ENCODE measurements around the gene CCSAP. TPM values are rescaled to one million over a fixed set of nuclear protein-coding genes. Genes with fewer than 3 reads are reported as not detected.

CCSAP gene
- total RNA-seq, 1 experiment from 2014 or later: 11.3 TPM

DNA sequence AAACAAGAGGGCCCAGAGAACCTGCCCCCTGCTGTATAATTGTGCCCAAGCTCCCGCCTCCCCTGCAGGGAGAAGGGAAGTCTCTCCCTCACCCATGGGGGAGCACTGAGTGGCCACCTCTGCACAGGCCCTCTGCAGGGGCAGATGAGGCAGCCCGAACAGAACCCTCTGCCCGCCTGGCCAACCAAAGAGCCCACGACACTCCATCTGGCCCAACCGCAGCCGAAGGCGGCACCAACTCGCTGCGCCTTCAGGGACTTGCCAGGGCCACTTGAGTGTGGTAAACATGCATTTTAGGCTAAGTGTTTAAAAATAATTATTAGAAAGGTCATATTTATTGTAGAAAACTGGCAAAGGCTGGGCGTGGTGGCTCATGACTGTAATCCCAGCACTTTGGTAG, 34.6 kb upstream of the CCSAP start:
- no TSS peak for BruUV-seq (replicated peaks)
- H3K9me3 Mint-ChIP-seq (ENCODE audit: unreplicated experiment): no peaks in the 10 kb centered on the region
- POLR2A ChIA-PET: no interaction called here
- CTCF ChIA-PET: interaction anchor here (0.8 to 1.7 kb wide), 3 partner anchors 12 to 119 kb away, joined by 3 read pairs; no protein-coding TSS in a partner anchor
- H3K36me3 Mint-ChIP-seq (ENCODE audit: insufficient read depth, unreplicated experiment): no peaks in the 10 kb centered on the region
- H3K4me1 Mint-ChIP-seq (ENCODE audit: insufficient read depth, unreplicated experiment): peaks cover 4% of the 10 kb centered on the region
- intact Hi-C loops (cut with micrococcal nuclease): no loop called here
- no peak overlapping the region for H3K27ac Mint-ChIP-seq (ENCODE audit: low read depth, unreplicated experiment)
- no peaks in the 10 kb centered on the region for H3K27me3 Mint-ChIP-seq (ENCODE audit: insufficient read depth, unreplicated experiment)
- no peak overlapping the region for H3K4me3 Mint-ChIP-seq (ENCODE audit: unreplicated experiment)
- TF ChIP-seq, protein P1, sequence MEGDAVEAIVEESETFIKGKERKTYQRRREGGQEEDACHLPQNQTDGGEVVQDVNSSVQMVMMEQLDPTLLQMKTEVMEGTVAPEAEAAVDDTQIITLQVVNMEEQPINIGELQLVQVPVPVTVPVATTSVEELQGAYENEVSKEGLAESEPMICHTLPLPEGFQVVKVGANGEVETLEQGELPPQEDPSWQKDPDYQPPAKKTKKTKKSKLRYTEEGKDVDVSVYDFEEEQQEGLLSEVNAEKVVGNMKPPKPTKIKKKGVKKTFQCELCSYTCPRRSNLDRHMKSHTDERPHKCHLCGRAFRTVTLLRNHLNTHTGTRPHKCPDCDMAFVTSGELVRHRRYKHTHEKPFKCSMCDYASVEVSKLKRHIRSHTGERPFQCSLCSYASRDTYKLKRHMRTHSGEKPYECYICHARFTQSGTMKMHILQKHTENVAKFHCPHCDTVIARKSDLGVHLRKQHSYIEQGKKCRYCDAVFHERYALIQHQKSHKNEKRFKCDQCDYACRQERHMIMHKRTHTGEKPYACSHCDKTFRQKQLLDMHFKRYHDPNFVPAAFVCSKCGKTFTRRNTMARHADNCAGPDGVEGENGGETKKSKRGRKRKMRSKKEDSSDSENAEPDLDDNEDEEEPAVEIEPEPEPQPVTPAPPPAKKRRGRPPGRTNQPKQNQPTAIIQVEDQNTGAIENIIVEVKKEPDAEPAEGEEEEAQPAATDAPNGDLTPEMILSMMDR (IDR thresholded peaks at IDR 0.05; ENCODE audit: unreplicated experiment): no peak
- no peak for DNase-seq (ENCODE audit: unreplicated experiment)

DNA sequence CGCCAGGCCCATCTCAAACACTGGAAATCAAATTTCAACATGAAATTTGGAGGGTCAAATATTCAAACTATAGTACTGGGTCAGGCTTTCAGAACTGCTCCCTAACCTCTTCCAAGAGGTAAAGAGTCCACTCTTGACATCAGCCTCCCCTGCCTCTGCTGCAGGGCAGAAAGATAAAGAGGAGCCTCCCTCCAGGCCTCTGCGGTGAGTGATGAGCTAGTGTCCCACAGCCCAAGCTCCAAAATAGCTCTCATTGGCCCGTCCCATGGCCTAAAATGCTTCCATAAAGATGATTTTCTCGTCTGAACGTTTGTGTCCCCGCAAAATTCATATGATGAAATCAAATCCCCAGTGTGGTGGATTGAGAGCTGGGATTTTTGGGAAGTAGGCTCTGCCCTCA, 33.7 kb upstream of the CCSAP start:
- Mint-ChIP-seq H3K4me1 (ENCODE audit: insufficient read depth, unreplicated experiment) (peaks cover 13% of the 10 kb centered on the region), H3K27ac (ENCODE audit: low read depth, unreplicated experiment) (no peak overlapping the region), H3K9me3 (ENCODE audit: unreplicated experiment) (no peaks in the 10 kb centered on the region), H3K36me3 (ENCODE audit: insufficient read depth, unreplicated experiment) (no peaks in the 10 kb centered on the region), H3K27me3 (ENCODE audit: insufficient read depth, unreplicated experiment) (no peaks in the 10 kb centered on the region), H3K4me3 (ENCODE audit: unreplicated experiment) (no peak overlapping the region)
- DNase-seq (ENCODE audit: unreplicated experiment): no peak
- BruUV-seq (replicated peaks): no TSS peak
- intact Hi-C loops (cut with micrococcal nuclease): no loop called here
- POLR2A ChIA-PET: interaction anchor here (0.6 to 0.9 kb wide), 2 partner anchors 12 to 139 kb away, joined by 3 to 4 read pairs; no protein-coding TSS in a partner anchor
- CTCF ChIA-PET: interaction anchor here (1.0 kb wide), 1 partner anchor 11 kb away, joined by 3 read pairs; no protein-coding TSS in a partner anchor
- TF ChIP-seq, protein P1 (IDR thresholded peaks at IDR 0.05; ENCODE audit: unreplicated experiment): no peak

DNA sequence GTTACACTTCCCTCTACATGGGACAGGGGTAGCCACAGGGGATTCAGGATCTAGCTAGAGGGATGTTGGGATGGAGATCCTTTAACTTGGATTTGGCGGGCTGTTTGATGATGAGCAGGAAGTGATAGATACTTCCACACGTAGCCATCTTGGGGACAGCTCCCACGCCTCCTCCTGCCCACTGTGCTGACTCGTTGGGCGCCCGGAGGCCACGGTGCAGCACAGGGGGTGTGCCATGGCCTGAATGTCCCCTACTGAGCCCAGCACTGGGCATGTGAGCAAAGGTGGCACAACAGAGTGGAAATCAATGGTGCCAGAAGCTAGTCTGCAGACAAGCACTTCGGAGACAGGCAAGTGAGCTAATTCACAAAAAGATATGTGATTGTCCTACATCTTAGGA, 31.6 kb upstream of the CCSAP start:
- H3K4me3 Mint-ChIP-seq (ENCODE audit: unreplicated experiment): no peak overlapping the region
- no peaks in the 10 kb centered on the region for H3K9me3 Mint-ChIP-seq (ENCODE audit: unreplicated experiment)
- no peaks in the 10 kb centered on the region for H3K27me3 Mint-ChIP-seq (ENCODE audit: insufficient read depth, unreplicated experiment)
- CTCF ChIA-PET: interaction anchor here (0.5 to 1.6 kb wide), 4 partner anchors 19 to 1976 kb away, joined by 3 to 4 read pairs (median 4); no protein-coding TSS in a partner anchor
- POLR2A ChIA-PET: no interaction called here
- peaks cover 21% of the 10 kb centered on the region for H3K4me1 Mint-ChIP-seq (ENCODE audit: insufficient read depth, unreplicated experiment)
- BruUV-seq (replicated peaks): no TSS peak
- TF ChIP-seq, protein P1 (IDR thresholded peaks at IDR 0.05; ENCODE audit: unreplicated experiment): no peak
- H3K36me3 Mint-ChIP-seq (ENCODE audit: insufficient read depth, unreplicated experiment): no peaks in the 10 kb centered on the region
- no peak for DNase-seq (ENCODE audit: unreplicated experiment)
- intact Hi-C loops (cut with micrococcal nuclease): no loop called here
- H3K27ac Mint-ChIP-seq (ENCODE audit: low read depth, unreplicated experiment): no peak overlapping the region

DNA sequence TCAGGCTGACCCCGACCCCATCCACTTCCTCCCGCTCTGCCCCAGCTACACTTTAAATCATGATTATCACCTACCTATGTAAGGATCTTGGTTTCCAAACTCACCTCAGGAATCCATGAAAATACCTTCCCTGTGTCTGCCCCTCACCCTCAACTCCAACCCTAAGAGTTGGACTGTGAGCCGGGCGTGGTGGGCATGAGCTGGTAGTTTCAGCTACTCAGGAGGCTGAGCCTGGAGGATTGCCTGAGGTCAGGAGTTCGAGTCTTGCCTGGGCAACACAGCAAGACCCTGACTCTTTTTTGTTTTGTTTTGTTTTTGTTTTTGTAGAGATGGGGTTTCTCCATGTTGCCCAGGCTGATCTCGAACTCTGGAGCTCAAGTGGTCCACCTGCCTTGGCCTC, 30.5 kb upstream of the CCSAP start:
- Mint-ChIP-seq H3K4me3 (ENCODE audit: unreplicated experiment) (no peak overlapping the region), H3K4me1 (ENCODE audit: insufficient read depth, unreplicated experiment) (peaks cover 21% of the 10 kb centered on the region), H3K27me3 (ENCODE audit: insufficient read depth, unreplicated experiment) (no peaks in the 10 kb centered on the region), H3K27ac (ENCODE audit: low read depth, unreplicated experiment) (no peak overlapping the region), H3K36me3 (ENCODE audit: insufficient read depth, unreplicated experiment) (no peaks in the 10 kb centered on the region), H3K9me3 (ENCODE audit: unreplicated experiment) (no peaks in the 10 kb centered on the region)
- BruUV-seq (replicated peaks): no TSS peak
- no peak for DNase-seq (ENCODE audit: unreplicated experiment)
- TF ChIP-seq, protein P1 (IDR thresholded peaks at IDR 0.05; ENCODE audit: unreplicated experiment): no peak
- CTCF ChIA-PET: interaction anchor here (0.6 to 1.6 kb wide), 5 partner anchors 12 to 543 kb away, joined by 3 to 8 read pairs (median 4); no protein-coding TSS in a partner anchor
- POLR2A ChIA-PET: interaction anchor here (0.6 to 2.6 kb wide), 2 partner anchors 14 to 15 kb away, joined by 3 to 9 read pairs; no protein-coding TSS in a partner anchor
- intact Hi-C loops (cut with micrococcal nuclease): no loop called here

Data from MCF 10A (cell line).